ENCODE measurements around the gene NECTIN2.

NECTIN2 gene

GRCh38 chr19:44904426-44904994, 58.4 kb downstream of the NECTIN2 start:
- no peaks in the 10 kb centered on the region for H3K9me3 ChIP-seq
- H3K27me3 ChIP-seq, result peaks cover 13% of the 10 kb centered on the region
- no peak overlapping the region for H3K4me3 ChIP-seq (ENCODE audit: low read depth, low read length)
- H3K36me3 ChIP-seq, result peaks cover 25% of the 10 kb centered on the region
- no peaks in the 10 kb centered on the region for H3K4me1 ChIP-seq
- no peak for DNase-seq
- TF ChIP-seq, protein P1, sequence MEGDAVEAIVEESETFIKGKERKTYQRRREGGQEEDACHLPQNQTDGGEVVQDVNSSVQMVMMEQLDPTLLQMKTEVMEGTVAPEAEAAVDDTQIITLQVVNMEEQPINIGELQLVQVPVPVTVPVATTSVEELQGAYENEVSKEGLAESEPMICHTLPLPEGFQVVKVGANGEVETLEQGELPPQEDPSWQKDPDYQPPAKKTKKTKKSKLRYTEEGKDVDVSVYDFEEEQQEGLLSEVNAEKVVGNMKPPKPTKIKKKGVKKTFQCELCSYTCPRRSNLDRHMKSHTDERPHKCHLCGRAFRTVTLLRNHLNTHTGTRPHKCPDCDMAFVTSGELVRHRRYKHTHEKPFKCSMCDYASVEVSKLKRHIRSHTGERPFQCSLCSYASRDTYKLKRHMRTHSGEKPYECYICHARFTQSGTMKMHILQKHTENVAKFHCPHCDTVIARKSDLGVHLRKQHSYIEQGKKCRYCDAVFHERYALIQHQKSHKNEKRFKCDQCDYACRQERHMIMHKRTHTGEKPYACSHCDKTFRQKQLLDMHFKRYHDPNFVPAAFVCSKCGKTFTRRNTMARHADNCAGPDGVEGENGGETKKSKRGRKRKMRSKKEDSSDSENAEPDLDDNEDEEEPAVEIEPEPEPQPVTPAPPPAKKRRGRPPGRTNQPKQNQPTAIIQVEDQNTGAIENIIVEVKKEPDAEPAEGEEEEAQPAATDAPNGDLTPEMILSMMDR (IDR thresholded peaks at IDR 0.05; ENCODE audit: low read depth, low read length), result peak; percentile 39

GRCh38 chr19:44905437-44906160, 59.5 kb downstream of the NECTIN2 start, which contains the start of gene APOE:
Gene APOE, plus strand, starts transcription at chr19:44905796. Its CDS starts 829 bp downstream, at chr19:44906625.
- Histone ChIP-seq H3K4me3 (ENCODE audit: low read depth, low read length) (no peak within 1 kb of the TSS), H3K4me1 (no peaks in the 10 kb centered on the region), H3K27me3 (peaks cover 13% of the 10 kb centered on the region), H3K36me3 (peaks cover 16% of the 10 kb centered on the region), H3K9me3 (no peaks in the 10 kb centered on the region)
- DNase-seq, result no peak
- TF ChIP-seq, protein P1 (IDR thresholded peaks at IDR 0.05; ENCODE audit: low read depth, low read length), result no peak

GRCh38 chr19:44907613-44908012, 61.5 kb downstream of the NECTIN2 start:
- Histone ChIP-seq H3K27me3 (peaks cover 13% of the 10 kb centered on the region), H3K4me3 (ENCODE audit: low read depth, low read length) (no peak overlapping the region), H3K9me3 (no peaks in the 10 kb centered on the region), H3K36me3 (peaks cover 3% of the 10 kb centered on the region; the same call in 1 of the 2 replicates), H3K4me1 (peaks cover 6% of the 10 kb centered on the region; the same call in 1 of the 2 replicates)
- no peak for DNase-seq
- TF ChIP-seq, protein P1 (IDR thresholded peaks at IDR 0.05; ENCODE audit: low read depth, low read length), result no peak

DNA sequence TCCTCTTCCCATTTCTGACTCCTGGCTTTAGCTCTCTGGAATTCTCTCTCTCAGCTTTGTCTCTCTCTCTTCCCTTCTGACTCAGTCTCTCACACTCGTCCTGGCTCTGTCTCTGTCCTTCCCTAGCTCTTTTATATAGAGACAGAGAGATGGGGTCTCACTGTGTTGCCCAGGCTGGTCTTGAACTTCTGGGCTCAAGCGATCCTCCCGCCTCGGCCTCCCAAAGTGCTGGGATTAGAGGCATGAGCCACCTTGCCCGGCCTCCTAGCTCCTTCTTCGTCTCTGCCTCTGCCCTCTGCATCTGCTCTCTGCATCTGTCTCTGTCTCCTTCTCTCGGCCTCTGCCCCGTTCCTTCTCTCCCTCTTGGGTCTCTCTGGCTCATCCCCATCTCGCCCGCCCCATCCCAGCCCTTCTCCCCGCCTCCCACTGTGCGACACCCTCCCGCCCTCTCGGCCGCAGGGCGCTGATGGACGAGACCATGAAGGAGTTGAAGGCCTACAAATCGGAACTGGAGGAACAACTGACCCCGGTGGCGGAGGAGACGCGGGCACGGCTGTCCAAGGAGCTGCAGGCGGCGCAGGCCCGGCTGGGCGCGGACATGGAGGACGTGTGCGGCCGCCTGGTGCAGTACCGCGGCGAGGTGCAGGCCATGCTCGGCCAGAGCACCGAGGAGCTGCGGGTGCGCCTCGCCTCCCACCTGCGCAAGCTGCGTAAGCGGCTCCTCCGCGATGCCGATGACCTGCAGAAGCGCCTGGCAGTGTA, 62.2 kb downstream of the NECTIN2 start:
- no peak for DNase-seq
- TF ChIP-seq, protein P1 (IDR thresholded peaks at IDR 0.05; ENCODE audit: low read depth, low read length), result no peak
- Histone ChIP-seq H3K4me3 (ENCODE audit: low read depth, low read length) (no peak overlapping the region), H3K36me3 (no peaks in the 10 kb centered on the region), H3K9me3 (no peaks in the 10 kb centered on the region), H3K4me1 (peaks cover 6% of the 10 kb centered on the region; the same call in 1 of the 2 replicates), H3K27me3 (peaks cover 13% of the 10 kb centered on the region)

DNA sequence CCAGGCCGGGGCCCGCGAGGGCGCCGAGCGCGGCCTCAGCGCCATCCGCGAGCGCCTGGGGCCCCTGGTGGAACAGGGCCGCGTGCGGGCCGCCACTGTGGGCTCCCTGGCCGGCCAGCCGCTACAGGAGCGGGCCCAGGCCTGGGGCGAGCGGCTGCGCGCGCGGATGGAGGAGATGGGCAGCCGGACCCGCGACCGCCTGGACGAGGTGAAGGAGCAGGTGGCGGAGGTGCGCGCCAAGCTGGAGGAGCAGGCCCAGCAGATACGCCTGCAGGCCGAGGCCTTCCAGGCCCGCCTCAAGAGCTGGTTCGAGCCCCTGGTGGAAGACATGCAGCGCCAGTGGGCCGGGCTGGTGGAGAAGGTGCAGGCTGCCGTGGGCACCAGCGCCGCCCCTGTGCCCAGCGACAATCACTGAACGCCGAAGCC, 62.8 kb downstream of the NECTIN2 start:
- peaks cover 6% of the 10 kb centered on the region for H3K4me1 ChIP-seq
- H3K9me3 ChIP-seq, result no peaks in the 10 kb centered on the region
- DNase-seq, result no peak
- no peaks in the 10 kb centered on the region for H3K36me3 ChIP-seq
- TF ChIP-seq, protein P1 (IDR thresholded peaks at IDR 0.05; ENCODE audit: low read depth, low read length), result no peak
- no peak overlapping the region for H3K4me3 ChIP-seq (ENCODE audit: low read depth, low read length)
- H3K27me3 ChIP-seq, result peaks cover 13% of the 10 kb centered on the region

Data from BE2C (cell line).